ENCODE results near the gene VAV3. TPM values are rescaled to one million over a fixed set of nuclear protein-coding genes. Genes with fewer than 3 reads are reported as not detected.
A peak's percentile ranks its signal among the peaks of the same experiment; 100 is the strongest.

VAV3 gene
- polyA plus RNA-seq, 1 donor from 2014 or later: 7.9 TPM

- Mint-ChIP-seq H3K4me1 (peaks cover 0 to 2% (median 2%) of the 10 kb centered on the region in 3 donors), H3K27me3 (no peaks in the 10 kb centered on the region), H3K27ac (no peak overlapping the region), H3K36me3 (peaks cover 30% of the 10 kb centered on the region), H3K4me3 (no peak overlapping the region), H3K9me3 (no peaks in the 10 kb centered on the region)
Observed at GRCh38 chr1:107695341-107695740, 269.6 kb downstream of the VAV3 start.

GRCh38 chr1:107692580-107693345 is 272.2 kb downstream of the VAV3 start:
- H3K4me1 Mint-ChIP-seq: peaks cover 0 to 2% (median 2%) of the 10 kb centered on the region in 3 donors
- H3K4me3 Mint-ChIP-seq: no peak overlapping the region
- no peaks in the 10 kb centered on the region for H3K9me3 Mint-ChIP-seq
- peaks cover 24% of the 10 kb centered on the region for H3K36me3 Mint-ChIP-seq
- no peak overlapping the region for H3K27ac Mint-ChIP-seq
- H3K27me3 Mint-ChIP-seq: no peaks in the 10 kb centered on the region

DNA sequence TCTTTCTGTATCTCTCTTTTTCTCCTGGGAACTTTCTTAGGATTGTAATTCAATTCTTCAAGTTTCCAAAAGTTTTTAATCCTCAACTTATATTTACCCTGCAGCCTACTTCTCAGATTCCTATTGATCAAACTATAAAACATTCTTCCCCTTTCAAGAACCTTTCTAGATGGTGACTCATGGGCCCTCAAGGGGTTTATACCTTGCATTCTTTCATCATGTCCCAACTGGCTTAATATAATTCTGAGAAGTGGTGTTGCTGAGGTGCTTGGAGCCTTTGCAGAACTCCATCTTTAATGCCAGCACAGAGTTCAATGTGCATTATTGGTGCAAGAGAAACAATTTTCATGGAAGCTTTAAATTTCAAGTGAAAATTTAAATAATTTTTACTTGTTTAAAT is 273.4 kb downstream of the VAV3 start:
- Mint-ChIP-seq H3K9me3 (no peaks in the 10 kb centered on the region), H3K27me3 (no peaks in the 10 kb centered on the region), H3K27ac (no peak overlapping the region), H3K4me1 (no peaks in the 10 kb centered on the region), H3K36me3 (peaks cover 16% of the 10 kb centered on the region), H3K4me3 (no peak overlapping the region)

GRCh38 chr1:107690491-107690890 is 274.5 kb downstream of the VAV3 start:
- no peak overlapping the region for H3K27ac Mint-ChIP-seq
- H3K27me3 Mint-ChIP-seq: no peaks in the 10 kb centered on the region
- H3K4me1 Mint-ChIP-seq: no peaks in the 10 kb centered on the region
- H3K4me3 Mint-ChIP-seq: no peak overlapping the region
- peaks cover 16% of the 10 kb centered on the region for H3K36me3 Mint-ChIP-seq
- H3K9me3 Mint-ChIP-seq: no peaks in the 10 kb centered on the region

DNA sequence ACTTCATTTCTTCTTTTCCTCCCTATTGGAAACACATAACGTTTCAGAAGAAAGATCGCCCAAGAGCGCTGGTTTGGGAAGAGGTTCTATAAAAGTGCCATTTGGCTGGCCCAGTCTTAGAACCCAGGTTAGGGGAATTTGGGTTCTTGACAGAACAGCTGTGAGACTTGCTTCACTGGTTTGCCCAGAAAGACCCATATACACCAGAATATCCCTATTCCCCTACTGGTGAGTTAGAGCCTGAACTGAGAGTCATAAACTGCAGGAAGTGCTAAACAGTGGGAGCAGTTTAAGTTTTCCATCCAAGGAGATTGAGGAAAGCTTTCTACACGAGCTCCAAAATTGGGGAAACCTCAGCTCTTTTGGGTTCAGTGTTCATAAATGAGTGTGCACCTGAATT is 275.2 kb downstream of the VAV3 start:
- Mint-ChIP-seq H3K27ac (no peak overlapping the region), H3K4me3 (no peak overlapping the region), H3K27me3 (no peaks in the 10 kb centered on the region), H3K4me1 (no peaks in the 10 kb centered on the region), H3K36me3 (peaks cover 14% of the 10 kb centered on the region), H3K9me3 (no peaks in the 10 kb centered on the region)

DNA sequence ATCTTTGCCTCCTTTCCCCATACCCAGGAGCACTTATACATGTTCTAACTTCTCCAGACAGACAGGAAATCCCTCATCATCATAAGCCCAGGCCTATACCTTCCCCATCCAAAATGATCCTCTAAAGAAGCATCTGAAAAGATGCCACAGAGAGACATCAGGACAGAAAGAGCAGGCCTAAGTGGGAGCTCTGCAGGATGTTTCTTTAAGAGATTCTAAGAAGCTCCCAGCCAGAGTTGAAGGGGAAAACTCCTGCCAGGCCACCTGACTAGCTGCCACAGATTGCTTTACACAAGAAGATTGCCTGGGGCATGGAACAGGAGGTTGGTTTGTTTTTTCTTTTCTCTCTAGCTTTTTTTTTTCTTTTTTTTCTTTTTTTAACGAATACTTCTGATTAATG is 275.8 kb downstream of the VAV3 start:
- Mint-ChIP-seq H3K27ac (no peak overlapping the region), H3K9me3 (no peaks in the 10 kb centered on the region), H3K4me3 (no peak overlapping the region), H3K36me3 (peaks cover 12% of the 10 kb centered on the region), H3K27me3 (no peaks in the 10 kb centered on the region), H3K4me1 (no peaks in the 10 kb centered on the region)

GRCh38 chr1:107687849-107688753 is 276.9 kb downstream of the VAV3 start:
- H3K4me1 Mint-ChIP-seq: no peaks in the 10 kb centered on the region
- H3K27ac Mint-ChIP-seq: no peak overlapping the region
- peaks cover 8% of the 10 kb centered on the region for H3K36me3 Mint-ChIP-seq
- no peak overlapping the region for H3K4me3 Mint-ChIP-seq
- H3K27me3 Mint-ChIP-seq: no peaks in the 10 kb centered on the region
- H3K9me3 Mint-ChIP-seq: no peaks in the 10 kb centered on the region

- H3K27ac Mint-ChIP-seq: no peak overlapping the region
- no peaks in the 10 kb centered on the region for H3K9me3 Mint-ChIP-seq
- no peaks in the 10 kb centered on the region for H3K4me1 Mint-ChIP-seq
- H3K36me3 Mint-ChIP-seq: peaks cover 5% of the 10 kb centered on the region
- H3K27me3 Mint-ChIP-seq: no peaks in the 10 kb centered on the region
- no peak overlapping the region for H3K4me3 Mint-ChIP-seq
Observed at GRCh38 chr1:107683683-107684082, 281.3 kb downstream of the VAV3 start.

- Mint-ChIP-seq H3K27ac (no peak overlapping the region), H3K9me3 (no peaks in the 10 kb centered on the region), H3K27me3 (no peaks in the 10 kb centered on the region), H3K4me1 (no peaks in the 10 kb centered on the region), H3K36me3 (peaks cover 5% of the 10 kb centered on the region), H3K4me3 (no peak overlapping the region)
Observed at GRCh38 chr1:107683191-107683657, 281.8 kb downstream of the VAV3 start.

- Mint-ChIP-seq H3K4me1 (no peaks in the 10 kb centered on the region), H3K36me3 (peaks cover 5% of the 10 kb centered on the region), H3K27ac (no peak overlapping the region), H3K4me3 (no peak overlapping the region), H3K27me3 (no peaks in the 10 kb centered on the region), H3K9me3 (no peaks in the 10 kb centered on the region)
Observed at GRCh38 chr1:107682467-107682866, 282.5 kb downstream of the VAV3 start.

- H3K4me1 Mint-ChIP-seq: no peaks in the 10 kb centered on the region
- no peaks in the 10 kb centered on the region for H3K27me3 Mint-ChIP-seq
- H3K9me3 Mint-ChIP-seq: no peaks in the 10 kb centered on the region
- H3K4me3 Mint-ChIP-seq: no peak overlapping the region
- no peak overlapping the region for H3K27ac Mint-ChIP-seq
- peaks cover 8% of the 10 kb centered on the region for H3K36me3 Mint-ChIP-seq
Observed at GRCh38 chr1:107681001-107681479, 283.9 kb downstream of the VAV3 start.

DNA sequence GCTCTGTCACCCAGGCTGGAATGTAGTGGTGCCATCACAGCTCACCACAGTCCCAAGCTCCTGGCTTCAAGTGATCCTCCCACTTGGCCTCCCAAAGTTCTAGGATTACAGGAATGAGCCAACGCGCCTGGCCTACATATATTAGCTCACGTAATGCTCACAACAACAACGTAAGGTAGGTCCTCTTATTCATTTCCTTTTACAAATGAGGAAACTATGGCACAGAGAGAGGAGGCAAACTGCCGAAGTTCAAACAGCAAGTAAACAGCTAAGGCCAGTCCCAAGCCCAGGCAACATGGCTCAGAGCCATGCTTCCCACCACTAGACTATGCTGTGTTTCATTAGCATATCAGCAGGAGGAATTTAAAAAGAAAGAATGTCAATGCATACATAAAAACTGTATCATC is 284.4 kb downstream of the VAV3 start:
- Mint-ChIP-seq H3K4me1 (peaks cover 0 to under 1% (median 0%) of the 10 kb centered on the region in 3 donors), H3K9me3 (peaks cover under 1 to 3% (median 2%) of the 10 kb centered on the region in 3 donors), H3K27me3 (no peaks in the 10 kb centered on the region), H3K36me3 (peaks cover 11% of the 10 kb centered on the region), H3K4me3 (no peak overlapping the region), H3K27ac (no peak overlapping the region)

DNA sequence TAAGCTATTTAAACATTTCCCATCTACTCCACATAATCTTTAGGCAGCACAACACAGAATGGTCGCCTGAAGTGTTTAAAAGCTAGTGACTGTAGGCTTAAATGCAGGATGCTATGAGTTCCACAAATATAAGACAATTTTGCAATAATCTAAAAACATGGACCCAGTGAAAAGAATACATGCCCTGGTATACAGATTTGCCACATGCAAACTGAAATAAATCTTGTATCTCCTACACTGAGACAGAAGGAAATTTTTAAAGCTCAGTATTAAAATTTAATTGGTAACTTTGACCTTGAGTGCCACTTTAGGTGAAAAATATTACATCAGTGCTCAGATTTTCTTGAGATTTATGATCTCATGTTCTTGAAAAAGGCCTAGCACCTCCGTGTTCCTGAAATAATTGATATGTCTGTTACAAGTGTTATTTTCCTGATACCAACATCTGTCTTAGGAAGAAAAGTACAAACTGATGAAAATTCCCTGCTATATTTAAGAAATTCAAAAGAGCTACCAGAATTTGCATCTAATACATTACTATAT is 285.5 kb downstream of the VAV3 start:
- H3K4me3 Mint-ChIP-seq: no peak overlapping the region
- no peaks in the 10 kb centered on the region for H3K27me3 Mint-ChIP-seq
- peak overlapping the region in 1 of 3 donors; percentile 13 for H3K27ac Mint-ChIP-seq
- H3K36me3 Mint-ChIP-seq: peaks cover 20% of the 10 kb centered on the region
- peaks cover 0 to 3% (median 0%) of the 10 kb centered on the region in 3 donors for H3K4me1 Mint-ChIP-seq
- H3K9me3 Mint-ChIP-seq: peaks cover 3 to 5% (median 5%) of the 10 kb centered on the region in 3 donors

- no peak overlapping the region for H3K4me3 Mint-ChIP-seq
- peaks cover 0 to 3% (median 0%) of the 10 kb centered on the region in 3 donors for H3K4me1 Mint-ChIP-seq
- no peaks in the 10 kb centered on the region for H3K27me3 Mint-ChIP-seq
- peaks cover 20% of the 10 kb centered on the region for H3K36me3 Mint-ChIP-seq
- H3K27ac Mint-ChIP-seq: no peak overlapping the region
- peaks cover 4 to 5% (median 5%) of the 10 kb centered on the region in 3 donors for H3K9me3 Mint-ChIP-seq
Observed at GRCh38 chr1:107678993-107679392, 286.0 kb downstream of the VAV3 start.

- no peak overlapping the region for H3K4me3 Mint-ChIP-seq
- peaks cover 4 to 5% (median 5%) of the 10 kb centered on the region in 3 donors for H3K9me3 Mint-ChIP-seq
- H3K27ac Mint-ChIP-seq: no peak overlapping the region
- H3K4me1 Mint-ChIP-seq: peaks cover 0 to 3% (median 2%) of the 10 kb centered on the region in 3 donors
- H3K27me3 Mint-ChIP-seq: no peaks in the 10 kb centered on the region
- peaks cover 20% of the 10 kb centered on the region for H3K36me3 Mint-ChIP-seq
Observed at GRCh38 chr1:107677697-107678096, 287.3 kb downstream of the VAV3 start.

Data from IgD-negative memory B cell (primary cell).